ENCODE results near the gene FGF4. TPM values are rescaled to one million over a fixed set of nuclear protein-coding genes. Genes with fewer than 3 reads are reported as not detected.

FGF4 gene
- total and polyA plus RNA-seq, 12 donors = not detected

DNA sequence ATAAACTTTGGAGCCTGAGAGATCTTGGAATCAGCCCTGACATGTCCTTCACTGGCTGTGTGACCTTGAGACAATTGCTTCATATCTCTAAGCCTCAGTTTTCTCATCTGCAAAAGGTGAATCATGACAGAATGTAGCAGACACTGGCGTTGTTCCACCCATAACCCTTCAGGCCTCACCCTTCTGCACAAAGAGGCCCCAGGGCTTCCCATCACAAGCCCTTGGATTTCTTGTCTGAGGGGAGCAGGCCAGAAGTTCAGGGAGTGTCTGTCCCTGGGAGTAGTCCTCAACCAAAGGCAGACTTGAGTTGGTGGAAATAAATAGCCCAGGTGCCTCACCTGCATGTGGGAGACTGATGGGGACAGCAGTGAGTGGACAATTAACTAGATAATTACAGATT is 27.4 kb upstream of the FGF4 start:
- TF ChIP-seq POLR2A (IDR thresholded peaks at IDR 0.05) = no peak
- TF ChIP-seq, protein P1, sequence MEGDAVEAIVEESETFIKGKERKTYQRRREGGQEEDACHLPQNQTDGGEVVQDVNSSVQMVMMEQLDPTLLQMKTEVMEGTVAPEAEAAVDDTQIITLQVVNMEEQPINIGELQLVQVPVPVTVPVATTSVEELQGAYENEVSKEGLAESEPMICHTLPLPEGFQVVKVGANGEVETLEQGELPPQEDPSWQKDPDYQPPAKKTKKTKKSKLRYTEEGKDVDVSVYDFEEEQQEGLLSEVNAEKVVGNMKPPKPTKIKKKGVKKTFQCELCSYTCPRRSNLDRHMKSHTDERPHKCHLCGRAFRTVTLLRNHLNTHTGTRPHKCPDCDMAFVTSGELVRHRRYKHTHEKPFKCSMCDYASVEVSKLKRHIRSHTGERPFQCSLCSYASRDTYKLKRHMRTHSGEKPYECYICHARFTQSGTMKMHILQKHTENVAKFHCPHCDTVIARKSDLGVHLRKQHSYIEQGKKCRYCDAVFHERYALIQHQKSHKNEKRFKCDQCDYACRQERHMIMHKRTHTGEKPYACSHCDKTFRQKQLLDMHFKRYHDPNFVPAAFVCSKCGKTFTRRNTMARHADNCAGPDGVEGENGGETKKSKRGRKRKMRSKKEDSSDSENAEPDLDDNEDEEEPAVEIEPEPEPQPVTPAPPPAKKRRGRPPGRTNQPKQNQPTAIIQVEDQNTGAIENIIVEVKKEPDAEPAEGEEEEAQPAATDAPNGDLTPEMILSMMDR (IDR thresholded peaks at IDR 0.05) = no peak
- Histone ChIP-seq H3K9me3 (replicated peaks in 1 of 3) (peaks cover 0 to 4% (median 0%) of the 10 kb centered on the region in 3 donors), H3K27me3 (no peaks in the 10 kb centered on the region), H3K27ac (no peak overlapping the region), H3K4me1 (replicated peaks in 1 of 2) (no peaks in the 10 kb centered on the region), H3K36me3 (replicated peaks in 1 of 2) (no peaks in the 10 kb centered on the region), H3K4me3 (no peak overlapping the region)
- intact Hi-C loops (cut with DNase I) = loop anchor here in 1 of 2 donors (5.0 kb wide), 1 partner anchor 115 kb away; no protein-coding TSS in a partner anchor
- DNase-seq = no peak
- WGBS, 4 donors = 43 to 73% (median 57%) methylated on average over 1 of the region's 1 CpG

GRCh38 chr11:69801513-69802335 is 26.6 kb upstream of the FGF4 start:
- intact Hi-C loops (cut with DNase I) = loop anchor here in 1 of 2 donors (5.0 kb wide), 1 partner anchor 114 kb away; no protein-coding TSS in a partner anchor

GRCh38 chr11:69800278-69800677 is 25.1 kb upstream of the FGF4 start:
- Histone ChIP-seq H3K36me3 (replicated peaks in 1 of 2) (no peaks in the 10 kb centered on the region), H3K4me1 (replicated peaks in 1 of 2) (no peaks in the 10 kb centered on the region), H3K27me3 (no peaks in the 10 kb centered on the region), H3K27ac (no peak overlapping the region), H3K9me3 (replicated peaks in 1 of 3) (peaks cover 0 to 4% (median 0%) of the 10 kb centered on the region in 3 donors), H3K4me3 (no peak overlapping the region)
- intact Hi-C loops (cut with DNase I) = loop anchor here in 1 of 2 donors (5.0 kb wide), 1 partner anchor 113 kb away; no protein-coding TSS in a partner anchor
- 76 to 93% (median 92%) methylated on average over 3 to 5 of the region's 5 CpGs for WGBS, 4 donors
- no peak for DNase-seq
- TF ChIP-seq POLR2A (IDR thresholded peaks at IDR 0.05) = no peak
- TF ChIP-seq, protein P1 (IDR thresholded peaks at IDR 0.05) = no peak

More at GRCh38 chr11:69801513-69802335, 26.6 kb upstream of the FGF4 start:
- TF ChIP-seq, protein P1 (IDR thresholded peaks at IDR 0.05) = peak; percentile 30 to 57 (median 54)
- TF ChIP-seq POLR2A (IDR thresholded peaks at IDR 0.05) = no peak
- peak in 5 of 7 donors; percentile 17 to 54 (median 26) for DNase-seq
- H3K9me3 ChIP-seq (replicated peaks in 1 of 3) = peaks cover 0 to 4% (median 0%) of the 10 kb centered on the region in 3 donors
- no peak overlapping the region for H3K27ac ChIP-seq
- no peaks in the 10 kb centered on the region for H3K36me3 ChIP-seq (replicated peaks in 1 of 2)
- no peaks in the 10 kb centered on the region for H3K4me1 ChIP-seq (replicated peaks in 1 of 2)
- WGBS, 4 donors = 34 to 45% (median 38%) methylated on average over 9 to 15 of the region's 15 CpGs
- H3K4me3 ChIP-seq = no peak overlapping the region
- H3K27me3 ChIP-seq = no peaks in the 10 kb centered on the region

DNA sequence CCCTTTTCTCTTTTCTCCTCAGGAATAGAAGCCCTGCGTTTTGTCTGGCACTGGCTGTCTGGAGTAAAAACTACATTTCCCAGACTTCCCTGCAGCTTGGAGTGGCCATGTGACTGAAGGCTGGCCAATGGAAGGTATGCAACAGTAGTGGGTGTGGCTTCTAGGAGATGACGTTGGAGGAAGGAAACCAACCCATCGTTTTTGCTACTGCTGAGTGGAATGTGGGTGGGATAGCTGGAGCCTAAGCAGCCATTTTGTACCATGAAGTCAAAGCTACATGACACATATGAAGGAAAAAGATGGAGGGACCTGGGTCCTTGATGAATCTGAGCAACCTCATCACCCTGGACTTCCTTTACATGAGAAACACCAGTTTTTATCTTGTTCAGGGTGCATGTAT is 24.4 kb upstream of the FGF4 start:
- Histone ChIP-seq H3K27ac (no peak overlapping the region), H3K9me3 (replicated peaks in 1 of 3) (peaks cover 0 to 4% (median 0%) of the 10 kb centered on the region in 3 donors), H3K36me3 (replicated peaks in 1 of 2) (no peaks in the 10 kb centered on the region), H3K4me3 (no peak overlapping the region), H3K27me3 (no peaks in the 10 kb centered on the region), H3K4me1 (replicated peaks in 1 of 2) (no peaks in the 10 kb centered on the region)
- TF ChIP-seq, protein P1 (IDR thresholded peaks at IDR 0.05) = no peak
- no peak for TF ChIP-seq POLR2A (IDR thresholded peaks at IDR 0.05)
- WGBS, 4 donors = 17 to 20% (median 17%) methylated on average over 3 of the region's 3 CpGs
- intact Hi-C loops (cut with DNase I) = no loop called here
- DNase-seq = no peak
